Right lobe of liver (tissue), 6 donors: ENCODE data around the gene LRRC45. TPM values are rescaled to one million over a fixed set of nuclear protein-coding genes. Genes with fewer than 3 reads are reported as not detected.

ENCODE experiments used
- ATAC-seq, 4 donors: fragments of 200-7000 bp; cut with Tn5 transposase; one replicate each; pipeline ENCODE4 v1.9.1; 2020; ENCODE audit warnings: mild to moderate bottlenecking in 4 of 4, moderate library complexity in 4 of 4
- DNase-seq, 3 donors: peaks; one replicate each; pipeline ENCODE4 v3.0.0-alpha.2; 2020
- H3K27ac ChIP-seq, 3 donors: fragments of 200-600 bp; one replicate each; pipeline ENCODE4 v1.8.0; 2022
- H3K27me3 ChIP-seq, 2 donors: fragments of 200-600 bp; one replicate each; pipeline ENCODE4 v1.8.0; 2022
- H3K36me3 ChIP-seq, 4 donors: fragments of 200-600 bp; sonication (generic) in 1 of 4; one replicate each; pipeline versions ENCODE4 v1.5.1 to v1.8.0; 2017 to 2022; ENCODE audit warnings: control low read depth in 1 of 4
- H3K4me1 ChIP-seq, 4 donors: fragments of 200-600 bp; sonication (generic) in 1 of 4; one replicate each; pipeline versions ENCODE4 v1.5.1 to v1.8.0; 2017 to 2022; ENCODE audit warnings: control low read depth in 1 of 4
- H3K4me3 ChIP-seq, 3 donors: fragments of 200-600 bp; one replicate each; pipeline ENCODE4 v1.8.0; 2022
- H3K9me3 ChIP-seq, 4 donors: fragments of 200-600 bp; sonication (generic) in 1 of 4; one replicate each; pipeline versions ENCODE4 v1.5.1 to v1.8.0; 2017 to 2022; ENCODE audit warnings: control low read depth in 1 of 4
- POLR2A ChIP-seq: fragments of 450-650 bp; IDR thresholded peaks from one replicate; pipeline ENCODE4 v1.6.1; 2017; ENCODE audit warnings: antibody characterized with exemption, mild to moderate bottlenecking
- WGBS: methylation state at CpG from one replicate; pipeline ENCODE4 v1.1.6; 2018; ENCODE audit warnings: low coverage, low lambda C conversion rate; ENCODE audit not compliant: insufficient coverage; ENCODE audit errors: missing lambda C conversion rate; 5-methylcytosine and 5-hydroxymethylcytosine counted together
- intact Hi-C, 2 donors: fragments of 100-400 bp; cut with DNase I; formaldehyde crosslinking; loops; one replicate each; pipeline versions ENCODE4 v1.11.2 to v1.14.1; 2022
- total RNA-seq, 6 experiments: library from RNA; depleted of rRNA in 2 of 6; stranded (reverse); fragments of >200 nt in 2 of 6; fragmentation: NEBNext Ultra II Directional in 3 of 6; extraction: Animal tissue kit (Norgen Biotek cat#: 25700) in 3 of 6; gene quantifications; one replicate each; pipeline versions ENCODE4 v1.1.0 to v1.2.4, GENCODE V29; 2016 to 2023
- TF ChIP-seq, protein P1 (sequence below), 4 donors: fragments of 200-600 bp in 3 of 4; fragments of 450-650 bp in 1 of 4; IDR thresholded peaks; one replicate each; pipeline versions ENCODE4 v1.5.1 to v1.8.0; 2016 to 2022; ENCODE audit warnings: antibody characterized with exemption in 4 of 4, mild to moderate bottlenecking in 2 of 4
- donor health status: DM: no; HTN: yes; CAD: no.
- donor health status: DM: no; HTN: no; CAD: no.
- donor health status: DM: no; HTN: no; CAD: no.
- donor health status: DM: no; HTN: yes; CAD: no.
- donor health status: DM: no; HTN: yes; CAD: no.

Gene LRRC45
- total RNA-seq, 6 experiments from 2014 or later = 4.9 to 15.6 (median 11.9) TPM

DNA sequence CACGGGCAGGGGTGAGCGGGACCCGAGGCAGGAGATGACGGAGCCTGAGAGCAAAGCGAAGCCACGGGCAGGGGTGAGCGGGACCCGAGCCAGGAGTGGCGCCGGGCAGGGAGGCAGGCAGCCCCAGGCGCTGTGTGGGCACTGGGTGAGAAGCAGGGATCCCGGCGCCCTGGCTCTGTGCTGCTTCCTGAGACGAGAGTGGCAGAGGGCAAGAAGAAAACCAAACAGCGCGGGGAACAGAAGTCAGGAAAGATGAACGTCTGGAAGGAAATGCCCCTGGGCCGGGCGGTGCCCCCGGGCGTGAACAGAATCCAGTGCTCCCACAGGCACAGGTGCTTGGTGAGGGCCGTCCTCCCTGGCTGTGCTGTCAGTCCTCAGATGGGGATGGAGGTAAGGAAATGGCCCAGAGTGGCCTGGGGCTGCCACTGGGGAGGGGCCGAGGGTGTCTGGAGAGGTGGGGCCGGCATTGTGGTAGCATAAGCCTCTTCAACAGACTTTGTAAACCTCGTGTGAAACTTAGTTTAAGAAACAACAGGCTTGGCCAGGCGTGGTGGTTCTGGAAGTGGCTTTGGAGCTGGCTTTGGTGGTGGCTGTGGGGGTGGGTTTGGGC lies 35.8 kb upstream of the LRRC45 start:
- no peak for ATAC-seq
- 91% methylated on average over 16 of the region's 26 CpGs for WGBS
- DNase-seq = no peak
- Histone ChIP-seq H3K4me1 (peaks cover 0 to 21% (median 6%) of the 10 kb centered on the region in 4 donors), H3K36me3 (peaks cover 0 to 30% (median 11%) of the 10 kb centered on the region in 4 donors), H3K9me3 (no peaks in the 10 kb centered on the region), H3K27ac (no peak overlapping the region), H3K4me3 (no peak overlapping the region), H3K27me3 (no peaks in the 10 kb centered on the region)
- TF ChIP-seq, protein P1, sequence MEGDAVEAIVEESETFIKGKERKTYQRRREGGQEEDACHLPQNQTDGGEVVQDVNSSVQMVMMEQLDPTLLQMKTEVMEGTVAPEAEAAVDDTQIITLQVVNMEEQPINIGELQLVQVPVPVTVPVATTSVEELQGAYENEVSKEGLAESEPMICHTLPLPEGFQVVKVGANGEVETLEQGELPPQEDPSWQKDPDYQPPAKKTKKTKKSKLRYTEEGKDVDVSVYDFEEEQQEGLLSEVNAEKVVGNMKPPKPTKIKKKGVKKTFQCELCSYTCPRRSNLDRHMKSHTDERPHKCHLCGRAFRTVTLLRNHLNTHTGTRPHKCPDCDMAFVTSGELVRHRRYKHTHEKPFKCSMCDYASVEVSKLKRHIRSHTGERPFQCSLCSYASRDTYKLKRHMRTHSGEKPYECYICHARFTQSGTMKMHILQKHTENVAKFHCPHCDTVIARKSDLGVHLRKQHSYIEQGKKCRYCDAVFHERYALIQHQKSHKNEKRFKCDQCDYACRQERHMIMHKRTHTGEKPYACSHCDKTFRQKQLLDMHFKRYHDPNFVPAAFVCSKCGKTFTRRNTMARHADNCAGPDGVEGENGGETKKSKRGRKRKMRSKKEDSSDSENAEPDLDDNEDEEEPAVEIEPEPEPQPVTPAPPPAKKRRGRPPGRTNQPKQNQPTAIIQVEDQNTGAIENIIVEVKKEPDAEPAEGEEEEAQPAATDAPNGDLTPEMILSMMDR (IDR thresholded peaks at IDR 0.05) = no peak
- no peak for TF ChIP-seq POLR2A
- intact Hi-C loops = no loop called here

DNA sequence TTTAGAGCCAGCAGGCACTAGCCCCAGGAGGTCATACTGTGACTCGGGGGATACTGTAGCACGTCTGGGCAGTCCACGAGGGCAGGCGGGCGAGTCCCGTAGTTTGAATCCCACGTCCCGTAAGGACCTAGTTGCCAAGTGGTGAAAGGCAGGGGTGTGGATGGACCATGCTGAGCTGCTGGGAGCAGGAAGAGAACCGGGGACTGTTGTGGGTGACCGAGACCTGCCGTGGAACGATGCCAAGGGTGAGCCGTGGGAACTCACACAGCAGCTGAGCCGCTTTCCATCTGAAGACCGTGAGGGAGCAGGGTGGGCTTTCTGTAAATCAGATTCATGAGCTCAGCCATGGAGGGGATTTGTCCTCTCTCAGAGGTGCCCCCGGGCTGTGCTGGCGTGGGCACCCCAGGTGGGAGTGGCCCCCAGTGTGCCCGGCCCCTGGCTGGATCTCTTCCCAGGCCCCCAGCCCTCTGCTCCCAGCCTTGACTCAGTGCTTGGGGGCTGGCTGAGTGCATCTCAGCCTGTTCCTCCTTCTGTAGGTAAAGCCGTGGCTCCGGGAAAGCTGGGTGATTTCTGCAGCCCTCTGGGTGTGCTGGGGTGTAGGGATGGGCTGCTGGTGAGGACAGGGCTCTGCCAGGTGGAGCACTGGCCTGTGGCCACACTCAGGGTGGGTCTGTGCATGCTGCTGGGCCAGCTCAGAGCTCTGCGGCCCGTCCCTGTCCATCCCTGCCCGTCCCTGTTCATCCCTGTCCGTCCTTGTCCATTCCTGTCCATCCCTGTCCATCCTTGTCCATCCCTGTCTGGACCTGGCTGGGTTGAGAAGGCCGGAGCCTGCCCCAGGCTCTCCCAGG lies 32.0 kb upstream of the LRRC45 start:
- ATAC-seq (no peak), DNase-seq (peak in 2 of 3 donors; percentile 48 to 52)
- Histone ChIP-seq H3K4me1 (peaks cover 0 to 21% (median 10%) of the 10 kb centered on the region in 4 donors), H3K27me3 (no peaks in the 10 kb centered on the region), H3K4me3 (no peak overlapping the region), H3K27ac (peak overlapping the region in 1 of 3 donors; percentile 43), H3K36me3 (peaks cover 0 to 8% (median 4%) of the 10 kb centered on the region in 4 donors), H3K9me3 (no peaks in the 10 kb centered on the region)
- TF ChIP-seq POLR2A = no peak
- TF ChIP-seq, protein P1 (IDR thresholded peaks at IDR 0.05) = no peak
- intact Hi-C loops = no loop called here
- 56% methylated on average over 9 of the region's 25 CpGs for WGBS

DNA sequence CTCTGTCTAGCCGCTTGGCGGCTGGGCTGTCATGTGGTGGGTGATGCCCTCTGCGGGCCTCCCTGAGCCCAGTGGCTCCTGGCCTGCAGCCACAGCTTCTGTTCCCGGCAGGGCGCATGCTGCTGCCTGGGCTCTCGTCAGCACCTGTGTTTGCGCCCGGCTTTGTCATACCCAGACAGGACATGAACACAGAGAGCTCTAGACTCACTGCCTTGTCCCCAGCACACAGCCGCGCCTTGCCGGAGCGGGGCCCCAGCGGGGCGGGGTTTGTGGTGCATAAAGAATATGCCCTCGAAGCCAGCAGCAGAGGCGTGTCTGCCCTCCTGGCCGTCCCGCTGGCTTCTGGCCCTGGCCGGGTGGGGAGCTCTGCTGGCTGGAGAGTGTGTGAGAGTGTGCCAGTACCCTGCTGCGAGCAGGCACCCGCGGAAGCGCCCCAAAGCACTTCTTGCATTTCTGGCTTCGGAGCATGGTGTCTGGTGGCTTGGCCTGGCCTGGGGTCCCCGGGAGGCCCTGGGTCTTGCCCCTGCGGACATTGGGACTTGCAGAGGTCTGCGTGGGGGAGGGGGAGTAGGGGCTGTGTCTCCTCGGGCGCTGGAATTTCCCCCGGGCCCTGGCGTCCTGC lies 31.3 kb upstream of the LRRC45 start:
- Histone ChIP-seq H3K4me3 (peak overlapping the region in 1 of 3 donors; percentile 19), H3K27ac (peak overlapping the region in 1 of 3 donors; percentile 43), H3K27me3 (no peaks in the 10 kb centered on the region), H3K36me3 (peaks cover 0 to under 1% (median 0%) of the 10 kb centered on the region in 4 donors), H3K9me3 (no peaks in the 10 kb centered on the region), H3K4me1 (peaks cover 0 to 21% (median 10%) of the 10 kb centered on the region in 4 donors)
- peak; percentile 35 for TF ChIP-seq POLR2A
- TF ChIP-seq, protein P1 (IDR thresholded peaks at IDR 0.05) = peak in 2 of 4 donors; percentile 7 to 16
- no CpG with 5 or more reads among the region's 31 CpGs for WGBS
- intact Hi-C loops = no loop called here
- ATAC-seq (peak; percentile 90 to 94 (median 91)), DNase-seq (peak; percentile 87 to 95 (median 94))

DNA sequence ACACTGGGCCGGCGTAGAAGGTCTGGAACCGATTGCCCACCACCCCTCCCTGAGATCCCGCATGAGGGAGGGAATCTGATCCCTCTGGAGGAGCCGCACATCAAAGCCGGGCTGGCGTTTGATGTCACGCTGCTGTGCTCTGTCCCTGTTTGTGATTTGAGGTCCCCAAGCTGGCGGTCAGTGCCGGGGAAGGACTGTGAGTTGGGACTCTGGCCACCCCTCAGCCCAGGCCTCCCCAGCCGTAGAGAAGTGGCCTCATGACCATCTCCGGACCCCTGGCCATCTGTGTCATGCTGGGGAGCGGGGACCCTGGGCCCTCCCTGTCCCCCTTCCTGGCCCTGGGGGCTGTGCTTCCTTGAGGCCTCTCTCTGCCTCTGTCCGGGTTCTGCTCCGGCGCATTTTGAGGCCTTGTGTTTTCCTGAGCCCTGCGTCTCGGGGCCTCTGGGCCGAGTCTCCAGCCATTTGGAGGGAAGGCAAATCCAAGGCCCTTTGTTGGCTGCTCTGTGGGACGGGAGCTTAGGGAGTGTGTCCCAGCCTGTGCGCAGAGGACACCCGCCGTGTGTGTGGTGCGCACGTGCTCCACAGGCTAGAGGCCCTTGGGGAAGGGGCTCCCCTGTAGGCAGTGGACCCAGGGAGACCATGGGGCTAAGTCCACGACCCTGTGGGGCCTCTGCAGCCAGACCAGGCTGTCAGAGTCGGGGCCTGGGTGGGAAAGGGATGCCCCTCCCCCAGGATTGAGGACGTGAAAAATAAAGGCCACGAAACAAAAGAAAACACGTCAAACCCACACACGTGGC lies 30.6 kb upstream of the LRRC45 start:
- WGBS = 84% methylated on average over 10 of the region's 31 CpGs
- intact Hi-C loops = no loop called here
- Histone ChIP-seq H3K4me1 (peaks cover 0 to 21% (median 10%) of the 10 kb centered on the region in 4 donors), H3K4me3 (peak overlapping the region in 1 of 3 donors; percentile 19), H3K27ac (peak overlapping the region in 1 of 3 donors; percentile 43), H3K9me3 (no peaks in the 10 kb centered on the region), H3K27me3 (no peaks in the 10 kb centered on the region), H3K36me3 (no peaks in the 10 kb centered on the region)
- peak in 1 of 4 donors; percentile 1 for ATAC-seq
- peak in 1 of 3 donors; percentile 54 for DNase-seq
- TF ChIP-seq POLR2A = no peak
- TF ChIP-seq, protein P1 (IDR thresholded peaks at IDR 0.05) = no peak
